NCI-H1092 (cell line): ENCODE results near the gene GBA2.

Source experiments
- DNase-seq: peaks from one replicate; lab custom pipeline; 2025; lab: John Stamatoyannopoulos, UW

Gene GBA2

GRCh38 chr9:35738186-35738585 lies 10.8 kb downstream of the GBA2 start:
- DNase-seq = no peak

- no peak for DNase-seq
Observed at GRCh38 chr9:35737143-35737542, 11.9 kb downstream of the GBA2 start.

GRCh38 chr9:35736201-35736633 lies 12.8 kb downstream of the GBA2 start:
- peak; percentile 58 for DNase-seq

- no peak for DNase-seq
Observed at GRCh38 chr9:35734096-35734495, 14.9 kb downstream of the GBA2 start.

GRCh38 chr9:35732800-35733541 lies 16.1 kb downstream of the GBA2 start:
- no peak for DNase-seq

GRCh38 chr9:35732185-35732799 lies 16.7 kb downstream of the GBA2 start, which contains the start of the genes CREB3 and TLN1:
TSS of gene CREB3 (plus strand) at chr9:35732666. CDS start at chr9:35732773, 107 bp downstream.
TSS of gene TLN1 (minus strand) at chr9:35732195. CDS start at chr9:35725694, 6,501 bp downstream.
- DNase-seq = peak; percentile 99

GRCh38 chr9:35731415-35732184 lies 17.4 kb downstream of the GBA2 start:
- no peak for DNase-seq

GRCh38 chr9:35730486-35730854 lies 18.6 kb downstream of the GBA2 start:
- DNase-seq = no peak

GRCh38 chr9:35729700-35730485 lies 19.1 kb downstream of the GBA2 start:
- no peak for DNase-seq

GRCh38 chr9:35729101-35729500 lies 19.9 kb downstream of the GBA2 start:
- DNase-seq = no peak

GRCh38 chr9:35728041-35728971 lies 20.7 kb downstream of the GBA2 start:
- no peak for DNase-seq

GRCh38 chr9:35727676-35728040 lies 21.4 kb downstream of the GBA2 start:
- no peak for DNase-seq

GRCh38 chr9:35726931-35727330 lies 22.1 kb downstream of the GBA2 start:
- DNase-seq = no peak

- no peak for DNase-seq
Observed at GRCh38 chr9:35725362-35725761, 23.7 kb downstream of the GBA2 start.

GRCh38 chr9:35723908-35724307 lies 25.1 kb downstream of the GBA2 start:
- DNase-seq = no peak

- no peak for DNase-seq
Observed at GRCh38 chr9:35723426-35723825, 25.6 kb downstream of the GBA2 start.

- no peak for DNase-seq
Observed at GRCh38 chr9:35719546-35719945, 29.5 kb downstream of the GBA2 start.

GRCh38 chr9:35718721-35719511 lies 30.1 kb downstream of the GBA2 start:
- DNase-seq = no peak

- DNase-seq = no peak
Observed at GRCh38 chr9:35717132-35717870, 31.7 kb downstream of the GBA2 start.
